ENCODE data around the gene BATF.

The BATF gene

DNA sequence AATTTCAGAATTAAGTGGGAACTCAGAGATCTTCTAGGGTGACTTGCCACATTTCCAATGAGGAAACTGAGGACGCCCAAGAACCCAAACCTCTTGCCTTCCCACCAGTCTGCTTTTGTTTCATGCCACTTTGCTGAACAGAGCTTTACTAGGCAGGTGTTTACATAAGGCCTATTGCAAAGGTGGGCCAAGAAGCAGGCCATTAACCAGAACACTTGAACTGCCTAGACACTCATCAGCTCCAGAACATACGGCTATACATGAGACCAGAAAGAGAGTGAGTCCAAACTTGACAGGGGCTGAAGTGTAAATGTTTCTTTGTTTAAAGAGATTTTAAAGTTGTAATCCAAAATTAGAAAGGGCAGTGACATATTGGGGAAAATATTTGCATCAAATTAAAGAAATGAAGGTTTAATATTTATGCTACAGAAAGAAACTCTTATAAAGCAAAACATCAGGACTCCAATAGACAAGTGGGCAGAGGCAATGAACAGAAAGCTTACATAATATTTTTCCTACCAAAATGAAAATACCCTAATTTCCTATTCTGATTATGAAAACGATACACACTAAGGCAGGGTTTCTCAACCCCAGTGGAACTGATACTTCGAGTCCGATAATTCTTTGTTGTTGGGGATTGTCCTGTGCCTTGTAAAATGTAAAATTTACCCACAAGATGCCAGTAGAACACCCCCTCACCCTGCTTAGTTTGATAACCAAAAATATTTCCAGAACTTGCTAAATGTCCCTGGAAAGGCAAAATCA lies 11.7 kb downstream of the BATF start:
- no peak for DNase-seq (ENCODE audit: low read depth)

DNA sequence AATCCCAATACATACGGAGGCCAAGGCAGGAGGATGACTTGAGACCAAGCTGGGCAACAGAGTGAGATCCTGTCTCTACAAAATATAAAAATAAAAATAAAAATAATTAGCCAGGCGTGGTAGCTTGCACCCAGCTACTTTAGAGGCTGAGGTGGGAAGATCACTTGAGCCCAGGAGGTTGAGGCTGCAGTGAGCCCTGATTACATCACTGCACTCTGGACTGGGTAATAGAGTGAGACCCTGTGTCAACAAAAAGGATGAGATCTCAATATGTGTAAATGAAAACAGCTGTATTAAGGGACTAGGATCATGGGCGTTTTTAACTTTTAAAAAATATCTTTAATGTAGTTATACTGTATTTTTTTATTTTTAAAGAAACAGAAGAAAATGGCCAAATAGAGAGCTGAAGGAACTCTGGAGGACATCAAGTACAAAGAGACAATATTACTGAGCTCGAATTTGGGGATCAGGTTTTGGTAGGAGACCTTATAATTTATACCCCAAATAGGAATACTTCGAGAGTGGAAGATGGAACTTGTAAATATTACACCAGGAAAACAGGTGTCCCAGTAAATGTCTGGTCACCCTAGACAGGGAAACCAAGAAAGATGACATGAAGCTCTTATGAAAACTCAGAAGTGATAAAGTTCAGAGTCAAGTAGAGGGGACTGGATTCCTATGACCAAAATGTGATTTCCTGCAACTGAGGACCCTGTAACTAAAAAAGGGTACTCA lies 13.1 kb downstream of the BATF start:
- no peak for DNase-seq (ENCODE audit: low read depth)

DNA sequence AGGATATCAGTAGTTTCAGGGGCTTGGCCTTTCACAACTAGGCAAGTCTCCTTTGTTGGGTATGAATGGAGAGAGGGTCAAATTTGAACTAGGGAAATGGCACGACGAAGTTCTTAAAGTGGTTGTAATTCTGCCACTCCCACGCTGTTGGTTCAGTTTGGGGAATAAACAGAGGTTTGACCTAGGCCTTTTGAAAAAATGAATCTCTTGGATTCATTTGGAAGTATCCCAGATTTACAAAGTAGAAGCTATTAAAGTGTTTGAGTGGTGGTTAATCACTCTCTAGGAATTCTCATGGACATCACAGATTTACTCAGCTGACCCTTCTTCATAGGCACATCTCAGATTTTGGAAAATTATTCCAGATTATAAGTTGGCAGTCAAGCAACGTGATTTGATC lies 14.8 kb downstream of the BATF start:
- no peak for DNase-seq (ENCODE audit: low read depth)

DNA sequence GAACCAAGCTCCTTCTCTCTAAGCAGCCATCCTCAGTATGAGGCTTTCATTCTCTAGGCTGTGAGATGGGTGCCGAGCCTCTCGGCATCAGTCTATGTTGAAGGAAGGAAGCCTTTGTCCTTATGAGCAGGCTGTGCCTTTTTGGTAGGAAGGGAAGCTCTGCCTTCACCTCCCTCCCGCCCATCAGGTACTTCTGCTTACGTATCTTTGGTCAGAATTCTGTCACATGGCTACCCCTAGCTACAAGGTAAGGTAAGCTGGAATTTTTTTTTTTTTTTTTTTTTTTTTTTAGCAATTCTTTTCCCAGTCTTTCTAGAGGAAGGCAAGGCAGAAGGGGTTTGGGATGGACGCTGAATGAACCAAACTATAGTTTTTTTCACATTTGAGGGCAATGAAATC lies 16.9 kb downstream of the BATF start:
- DNase-seq (ENCODE audit: low read depth): no peak

DNA sequence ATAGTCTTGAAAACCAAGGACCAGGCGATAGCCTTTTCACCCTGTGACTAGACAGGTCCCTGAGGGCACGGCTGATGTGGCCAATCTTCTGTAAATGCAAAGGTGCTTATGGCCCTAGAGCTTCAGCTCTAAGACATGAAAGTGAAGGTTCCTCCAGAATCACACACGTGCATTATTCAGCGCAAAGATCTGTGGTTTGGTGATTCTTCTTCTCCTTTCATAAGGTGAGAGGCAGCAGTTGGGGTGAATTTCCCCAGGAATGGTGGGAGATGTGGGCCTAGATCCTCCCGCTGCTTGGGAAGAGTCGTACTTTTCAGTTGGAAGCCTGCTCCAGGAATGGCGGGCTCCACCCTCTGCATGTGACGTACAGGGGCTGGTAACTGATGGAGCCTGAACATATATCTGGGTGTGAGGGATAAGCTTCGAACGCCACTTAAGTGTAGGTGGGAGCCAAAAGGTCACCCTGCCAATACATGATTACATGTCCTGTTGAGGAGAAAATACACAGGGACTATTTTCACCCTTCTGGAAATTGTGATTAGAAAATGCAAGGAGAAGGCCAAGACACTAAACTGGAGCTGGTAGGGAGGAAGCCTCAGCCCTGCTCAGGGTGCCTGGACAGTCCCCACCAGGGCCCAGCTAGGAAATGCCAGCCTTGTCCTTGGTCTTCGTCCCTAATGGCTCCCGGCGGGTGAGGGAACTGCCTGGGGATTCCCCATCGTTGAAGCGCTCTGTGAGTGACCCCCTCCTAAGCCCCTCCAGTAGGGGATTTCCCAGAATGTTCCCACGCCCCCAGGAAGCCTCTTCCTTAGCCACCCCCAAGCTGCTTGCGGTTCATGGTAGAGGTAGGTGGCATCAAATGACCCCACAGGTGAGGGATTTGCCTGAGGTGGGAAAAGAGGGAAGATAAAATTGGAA lies 17.6 kb downstream of the BATF start:
- DNase-seq (ENCODE audit: low read depth): no peak

DNA sequence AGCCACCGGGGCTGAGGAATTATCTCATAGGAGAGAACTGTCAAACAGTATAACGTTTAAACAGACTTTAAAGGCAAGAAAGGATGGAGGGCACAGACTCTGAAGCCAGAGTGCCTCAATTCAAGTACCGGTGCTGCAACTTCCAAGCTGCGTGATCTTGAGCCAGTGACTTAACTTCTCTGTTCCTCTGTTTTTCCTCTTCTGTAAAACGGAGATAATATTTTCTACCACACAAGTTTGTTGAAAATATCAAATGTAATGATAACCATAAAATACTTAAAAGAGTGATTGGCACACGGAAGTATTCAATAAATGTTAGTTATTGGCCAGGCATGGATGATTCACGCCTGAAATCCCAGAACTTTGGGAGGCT lies 18.2 kb downstream of the BATF start:
- DNase-seq (ENCODE audit: low read depth): no peak

DNA sequence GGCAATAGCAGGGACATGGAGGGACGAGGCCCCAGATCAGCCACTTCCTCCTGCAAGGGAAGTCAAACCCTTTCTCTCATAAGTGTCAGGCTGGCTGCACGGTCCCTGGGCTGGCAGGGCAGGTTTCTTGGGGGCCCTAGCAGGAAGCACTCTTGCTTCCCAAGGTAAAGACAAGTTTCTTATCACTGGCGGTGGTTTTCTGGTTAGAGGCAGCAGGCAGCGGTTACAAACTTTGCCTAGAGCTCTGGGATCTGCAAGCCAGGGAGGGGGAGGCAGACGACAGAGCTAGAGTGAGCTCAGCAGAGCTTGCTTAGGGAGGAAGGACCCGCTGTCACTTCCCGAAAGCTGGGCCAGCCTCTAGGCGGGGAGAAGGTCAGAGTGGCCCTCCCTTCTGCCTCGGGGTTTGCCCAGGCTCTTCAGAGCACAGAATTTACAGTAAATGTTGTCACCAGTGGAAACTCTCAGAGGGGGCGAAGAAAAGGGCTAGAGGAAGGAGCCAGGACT lies 20.4 kb downstream of the BATF start:
- DNase-seq (ENCODE audit: low read depth): no peak

DNA sequence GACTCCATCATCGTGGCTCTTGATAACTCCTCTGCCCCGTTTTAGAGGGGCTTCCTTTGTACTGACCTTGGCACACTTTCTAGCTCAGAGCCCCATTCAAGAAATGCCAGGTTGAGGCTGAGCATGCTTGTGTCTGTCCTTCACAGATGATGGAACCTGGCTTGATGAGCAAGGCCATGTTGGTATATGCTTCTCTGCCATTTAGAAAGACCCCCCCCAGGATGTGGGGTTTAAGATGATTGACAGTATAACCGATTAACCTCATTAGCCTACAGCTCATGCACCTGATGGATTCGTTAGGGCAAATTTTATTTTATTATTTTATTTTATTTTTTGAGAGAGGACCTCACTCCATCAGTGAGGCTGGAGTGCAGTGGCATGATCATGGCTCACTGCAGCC lies 21.0 kb downstream of the BATF start:
- no peak for DNase-seq (ENCODE audit: low read depth)

DNA sequence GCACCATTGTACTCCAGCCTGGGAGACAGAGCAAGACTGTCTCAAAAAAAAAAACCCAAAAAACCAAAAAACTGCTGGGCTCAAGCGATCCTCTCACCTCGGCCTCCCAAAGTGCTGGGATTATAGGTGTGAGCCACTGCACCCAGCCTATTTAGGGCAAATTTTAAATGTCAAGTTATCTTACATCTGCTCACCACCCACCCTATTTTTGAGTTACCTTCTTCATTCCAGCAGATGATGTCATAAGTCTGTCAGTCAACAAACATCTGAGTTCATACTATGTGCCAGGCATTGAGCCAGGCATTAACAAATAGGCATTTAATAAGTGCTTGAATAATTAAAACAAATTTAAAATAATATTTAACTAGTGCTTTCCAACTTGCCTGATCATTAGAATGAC lies 21.5 kb downstream of the BATF start:
- DNase-seq (ENCODE audit: low read depth): no peak

DNA sequence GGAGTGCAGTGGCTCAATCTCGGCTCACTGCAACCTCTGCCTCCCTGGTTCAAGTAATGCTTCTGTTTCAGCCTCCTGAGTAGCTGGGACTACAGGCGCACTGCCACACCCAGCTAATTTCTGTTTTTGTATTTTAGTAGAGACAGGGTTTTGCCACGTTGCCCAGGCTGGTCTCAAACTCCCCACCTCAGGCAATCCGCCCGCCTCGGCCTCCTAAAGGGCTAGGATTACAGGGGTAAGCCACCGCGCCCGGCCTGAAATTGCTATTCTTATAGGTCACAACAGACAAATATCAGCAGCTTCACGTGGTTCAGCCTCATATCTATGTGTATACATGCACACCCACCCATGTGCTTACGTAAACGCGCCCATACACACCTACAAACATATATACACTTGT lies 23.6 kb downstream of the BATF start:
- DNase-seq (ENCODE audit: low read depth): no peak

DNA sequence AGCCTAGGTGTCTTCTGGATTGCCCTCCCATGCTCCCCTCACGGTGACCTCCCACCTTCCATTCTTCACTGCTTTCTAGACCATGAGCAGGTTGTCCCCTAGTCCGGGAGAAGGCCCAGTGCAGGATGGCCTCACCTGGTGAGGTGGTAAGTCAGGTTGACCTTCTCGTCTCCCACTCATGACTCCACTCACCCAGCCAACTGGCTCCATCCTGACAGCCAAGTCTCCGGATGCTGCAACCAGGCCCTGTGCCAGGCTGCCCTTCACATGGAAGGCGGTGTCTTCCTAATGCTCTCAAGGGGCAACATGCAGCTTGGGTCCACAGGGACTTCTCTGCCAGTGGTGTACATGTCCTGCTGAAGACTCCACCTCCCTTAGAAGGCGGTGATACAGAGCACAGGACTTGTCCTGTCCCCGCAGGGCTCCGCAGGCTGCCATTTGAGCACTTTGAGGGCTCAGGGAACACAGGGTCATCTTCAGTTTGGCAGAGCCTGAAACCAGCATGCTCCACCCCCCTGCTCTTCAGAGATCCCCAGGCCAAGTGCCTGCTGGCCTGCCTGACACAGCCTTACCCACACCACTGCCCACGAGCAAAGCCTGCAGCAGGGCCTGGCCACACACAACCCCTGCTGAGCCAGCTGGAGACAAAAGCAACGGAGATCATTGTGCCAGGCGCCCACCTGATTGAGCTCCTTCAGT lies 25.4 kb downstream of the BATF start:
- no peak for DNase-seq (ENCODE audit: low read depth)

DNA sequence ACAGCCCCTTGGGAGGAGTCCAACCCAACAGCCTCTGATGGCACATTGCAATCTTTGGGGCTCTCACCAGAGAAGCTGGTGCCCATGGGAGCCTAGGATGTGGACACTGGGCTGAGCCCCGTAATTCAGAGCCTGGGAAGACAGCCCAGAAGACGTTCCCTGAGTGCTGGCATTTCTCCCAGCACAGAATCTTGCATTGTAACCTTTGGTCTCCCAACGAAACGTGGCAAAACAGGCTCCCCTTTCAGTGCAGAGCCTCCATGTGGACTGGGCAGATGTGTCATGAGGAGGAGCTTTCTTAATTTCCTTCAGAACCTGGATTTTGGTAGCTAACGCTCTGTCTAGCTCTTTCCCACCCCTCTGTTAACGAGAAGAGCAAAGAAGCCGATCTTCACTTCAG lies 26.3 kb downstream of the BATF start:
- DNase-seq (ENCODE audit: low read depth): no peak

DNA sequence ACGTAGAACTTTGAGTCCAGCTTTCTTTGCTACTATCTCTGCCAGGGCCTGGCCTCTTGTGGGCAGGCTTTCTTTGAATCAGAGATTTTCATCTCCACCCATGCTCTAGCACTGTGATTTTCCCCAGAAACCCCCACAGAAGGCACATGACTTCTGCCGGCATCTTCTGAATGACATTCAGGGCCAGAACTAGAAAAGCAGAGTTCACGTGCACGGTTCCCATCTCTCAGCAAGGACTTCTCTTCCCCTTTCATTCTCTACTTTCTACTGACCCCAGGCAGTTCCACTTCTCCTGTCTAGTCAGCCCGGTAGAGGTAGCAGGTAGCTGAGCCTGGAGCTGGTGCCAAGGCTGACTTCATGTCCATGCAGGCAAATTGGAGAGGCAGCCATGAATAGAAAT lies 26.9 kb downstream of the BATF start:
- DNase-seq (ENCODE audit: low read depth): no peak

DNA sequence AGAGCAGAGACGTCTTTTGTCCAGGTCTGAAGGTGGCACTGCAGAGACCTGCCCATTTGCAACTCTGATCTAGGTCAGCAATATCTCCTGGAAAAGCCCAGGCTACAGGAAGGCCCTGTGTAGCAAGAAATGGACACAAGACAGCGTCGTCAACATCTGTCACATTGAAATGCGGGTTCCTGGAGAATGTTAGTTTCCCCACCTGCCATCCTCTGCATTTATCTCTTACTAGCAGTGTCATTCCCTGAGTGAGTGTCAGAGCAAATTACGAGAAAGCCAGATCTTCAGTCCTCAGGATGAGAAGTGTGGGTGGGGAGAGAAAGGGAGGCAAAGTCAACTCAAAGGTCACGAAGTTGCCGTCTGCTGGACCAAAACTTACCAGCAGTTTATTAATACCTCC lies 28.8 kb downstream of the BATF start:
- DNase-seq (ENCODE audit: low read depth): no peak

DNA sequence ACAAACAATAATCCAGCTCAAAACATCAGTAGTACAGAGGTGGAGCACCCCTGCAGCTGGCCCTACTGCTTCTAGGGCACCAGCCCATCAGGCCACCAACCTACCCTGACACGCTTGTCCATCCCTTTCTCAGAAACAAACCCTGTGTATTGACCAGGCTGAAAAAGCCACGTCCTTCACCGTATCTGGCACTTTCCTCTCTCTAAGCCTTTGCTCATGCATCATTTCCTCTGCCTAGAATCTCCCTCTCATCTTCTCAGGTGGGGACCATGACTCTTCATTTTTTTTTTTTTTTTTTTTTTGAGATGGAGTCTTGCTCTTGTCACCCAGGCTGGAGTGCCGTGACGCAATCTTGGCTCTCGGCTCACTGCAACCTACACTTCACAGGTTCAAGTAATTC lies 30.9 kb downstream of the BATF start:
- no peak for DNase-seq (ENCODE audit: low read depth)

DNA sequence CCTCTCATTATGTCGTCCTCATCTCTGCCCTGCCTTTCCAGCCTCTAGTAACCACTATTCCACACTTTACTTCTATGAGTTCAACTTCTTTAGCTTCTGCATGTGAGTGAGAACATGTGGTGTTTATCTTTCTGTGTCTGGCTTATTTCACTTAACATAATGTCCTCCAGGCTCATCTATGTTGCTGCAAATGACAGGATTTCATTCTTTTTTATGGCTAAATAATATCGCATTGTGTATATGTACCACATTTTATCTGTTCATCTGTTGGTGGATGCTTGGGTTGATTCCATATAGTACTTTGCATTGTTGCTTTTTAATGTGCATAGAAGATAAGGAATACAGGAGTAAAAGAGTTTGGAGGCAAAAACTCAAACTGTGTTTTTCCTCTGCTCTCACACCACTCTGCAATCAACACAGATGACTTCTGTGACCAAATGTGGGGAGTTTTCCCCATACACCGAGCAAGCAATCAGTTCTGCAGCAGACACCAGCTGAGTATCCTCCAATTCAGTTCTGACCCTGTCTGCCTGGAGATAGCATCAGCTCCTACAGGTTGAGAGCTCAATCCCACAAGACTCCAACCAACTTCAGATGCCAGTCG lies 31.6 kb downstream of the BATF start:
- DNase-seq (ENCODE audit: low read depth): no peak

DNA sequence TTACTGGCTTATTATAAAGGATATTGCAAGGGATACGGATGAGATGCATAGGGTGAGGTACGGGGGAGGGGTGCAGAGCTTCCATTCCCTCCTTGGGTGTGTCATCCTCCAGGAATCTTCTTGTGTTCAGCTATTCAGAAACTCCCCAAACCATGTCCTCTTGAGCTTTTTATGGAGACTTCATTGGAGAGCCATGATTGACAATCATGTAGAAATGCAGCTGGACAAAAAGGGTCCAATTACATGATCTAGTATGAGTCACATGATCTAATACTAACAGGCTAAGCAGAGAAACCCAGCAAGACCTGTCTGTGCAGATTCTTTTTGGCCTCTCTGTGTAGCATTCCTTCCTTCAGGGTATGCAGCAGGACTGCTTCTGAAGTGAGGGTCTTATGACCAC lies 32.2 kb downstream of the BATF start:
- no peak for DNase-seq (ENCODE audit: low read depth)

DNA sequence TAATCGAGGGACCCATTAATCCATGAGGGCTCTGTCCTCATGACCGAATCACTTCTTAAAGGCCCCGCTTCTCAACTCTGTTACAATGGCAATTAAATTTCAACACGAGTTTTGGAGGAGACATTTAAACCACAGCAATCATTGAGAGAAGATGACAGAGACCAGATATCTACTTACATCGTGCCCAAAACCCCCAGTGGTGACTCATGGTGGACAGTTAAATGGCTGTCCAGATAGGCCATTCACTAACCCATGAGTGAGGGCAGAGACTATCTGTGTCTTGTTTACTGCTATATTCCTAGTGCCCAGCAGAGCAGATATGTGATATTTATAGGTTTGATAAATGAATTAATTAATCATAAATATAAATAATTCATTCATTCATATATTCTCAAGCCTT lies 36.2 kb downstream of the BATF start:
- no peak for DNase-seq (ENCODE audit: low read depth)

DNA sequence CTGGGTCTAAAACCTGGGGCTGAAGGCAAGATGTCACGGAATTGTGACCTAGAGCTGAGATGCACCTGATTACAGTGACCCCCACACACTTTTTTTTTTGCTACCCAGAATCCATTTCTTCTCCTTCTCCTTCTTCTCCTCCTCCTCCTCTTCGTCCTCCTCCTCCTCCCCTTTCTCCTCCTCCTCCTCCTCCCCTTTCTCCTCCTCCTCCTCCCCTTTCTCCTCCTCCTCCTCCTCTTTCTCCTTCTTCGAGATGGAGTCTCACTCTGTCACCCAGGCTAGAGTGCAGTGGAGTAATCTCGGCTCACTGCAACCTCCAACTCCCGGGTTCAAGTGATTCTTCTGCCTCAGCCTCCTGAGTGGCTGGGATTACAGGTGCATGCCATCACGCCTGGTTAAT lies 36.8 kb downstream of the BATF start:
- DNase-seq (ENCODE audit: low read depth): no peak

DNA sequence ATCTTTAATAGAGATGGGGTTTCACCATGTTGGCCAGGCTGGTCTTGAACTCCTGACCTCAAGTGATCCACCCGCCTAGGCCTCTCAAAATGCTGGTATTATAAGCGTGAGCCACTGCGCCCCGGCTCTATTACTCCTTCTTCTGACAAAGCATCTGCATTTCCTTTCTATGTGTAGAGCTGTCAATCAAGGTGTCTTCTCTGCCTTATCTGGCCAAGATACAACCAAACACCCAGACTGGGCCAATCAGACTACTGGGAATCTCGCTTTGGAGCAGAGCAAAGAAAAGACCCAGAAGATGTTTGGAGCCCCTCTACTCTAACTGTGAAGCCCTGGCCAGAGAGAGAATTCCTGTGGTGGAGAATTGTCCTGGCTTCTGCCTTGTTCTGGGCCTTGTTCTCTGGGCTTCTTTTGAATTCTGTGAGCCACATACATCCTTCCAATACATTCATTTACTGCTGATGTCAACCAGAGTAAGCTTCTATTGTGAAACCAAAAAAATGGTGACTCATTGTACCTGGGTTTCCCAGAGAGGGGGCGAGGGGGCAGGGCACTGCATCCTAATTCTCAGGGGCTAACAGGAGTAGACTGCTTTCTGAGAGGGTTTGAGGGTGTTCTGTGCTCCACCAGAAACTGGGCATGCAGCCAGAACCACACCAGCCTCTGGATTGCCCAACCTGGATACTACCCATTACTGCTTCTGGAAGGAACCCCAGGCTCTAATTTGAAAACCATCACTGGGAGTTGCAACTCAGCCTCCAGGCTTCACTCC lies 37.4 kb downstream of the BATF start:
- no peak for DNase-seq (ENCODE audit: low read depth)

DNA sequence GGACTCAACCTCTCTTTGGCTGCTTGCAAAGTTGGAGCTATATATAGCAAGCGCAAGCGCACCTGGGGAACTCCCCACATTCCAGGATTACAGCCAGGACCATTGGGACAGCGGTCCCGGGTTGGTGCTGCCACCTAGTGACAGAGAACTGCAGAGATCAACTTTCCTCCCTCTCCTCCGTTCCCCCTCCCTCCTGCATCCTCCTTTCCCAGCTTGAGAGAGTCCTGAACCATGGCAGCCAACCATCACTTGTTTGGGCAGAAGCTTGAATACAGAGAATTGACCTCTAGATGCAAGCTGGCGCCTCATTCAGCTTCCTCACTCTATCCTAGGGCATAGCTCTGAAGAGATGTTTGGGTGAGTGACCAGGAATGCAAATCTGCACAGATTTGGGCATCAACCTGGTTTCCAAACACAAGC lies 38.8 kb downstream of the BATF start:
- no peak for DNase-seq (ENCODE audit: low read depth)

All from stimulated activated CD8-positive, alpha-beta memory T cell treated with anti-CD3 and anti-CD28 coated beads, Interleukin-15, amount 100 ng/mL, for 24 hours (primary cell).